WERI-Rb-1 (cell line): ENCODE measurements around the gene ARRDC5.
"Not testable (repeated sequence)": the region's sequence is repeated elsewhere in the genome, so short reads cannot be mapped to it uniquely, and the experiment has no call there.

Experiments used
- DNase-seq: peaks from one replicate; pipeline ENCODE4 v3.0.0-alpha.2; 2020
- H3K27ac ChIP-seq: fragments of 250-450 bp; sonication (Bioruptor Pico); 2 replicates; pipeline ENCODE4 v1.5.1; 2020; ENCODE audit warnings: mild to moderate bottlenecking, moderate library complexity
- H3K27me3 ChIP-seq: fragments of 250-450 bp; sonication (Bioruptor Pico); 2 replicates; pipeline ENCODE4 v1.5.1; 2021; ENCODE audit warnings: mild to moderate bottlenecking, low read depth, moderate library complexity; ENCODE audit not compliant: insufficient read depth, severe bottlenecking
- H3K36me3 ChIP-seq: fragments of 250-450 bp; sonication (Bioruptor Pico); 2 replicates; pipeline ENCODE4 v1.5.1; 2020; ENCODE audit warnings: mild to moderate bottlenecking, moderate library complexity
- H3K4me3 ChIP-seq: 2 replicates; pipeline ENCODE4 v1.5.1; 2011; ENCODE audit warnings: low read depth, mild to moderate bottlenecking, control low read depth, low read length
- H3K9me3 ChIP-seq: fragments of 250-450 bp; sonication (Bioruptor Pico); 2 replicates; pipeline ENCODE4 v1.5.1; 2021; ENCODE audit warnings: mild to moderate bottlenecking, moderate library complexity; ENCODE audit not compliant: severe bottlenecking
- CTCF ChIP-seq: IDR thresholded peaks from 2 replicates; pipeline ENCODE4 v1.5.1; 2011; ENCODE audit warnings: low read depth, mild to moderate bottlenecking, control low read depth, inconsistent platforms, low read length

Gene ARRDC5

GRCh38 chr19:4896372-4896771, 6.3 kb downstream of the ARRDC5 start:
- no peaks in the 10 kb centered on the region for H3K27me3 ChIP-seq
- H3K9me3 ChIP-seq: no peaks in the 10 kb centered on the region
- no peak overlapping the region for H3K27ac ChIP-seq
- no peak for DNase-seq
- H3K4me3 ChIP-seq: no peak overlapping the region
- H3K36me3 ChIP-seq: no peaks in the 10 kb centered on the region
- TF ChIP-seq CTCF: no peak

- not testable (repeated sequence) for H3K27ac ChIP-seq, H3K4me3 ChIP-seq, H3K27me3 ChIP-seq, H3K36me3 ChIP-seq, H3K9me3 ChIP-seq, DNase-seq
These were observed 9.7 kb downstream of the ARRDC5 start for GRCh38 chr19:4892962-4893361.

GRCh38 chr19:4891066-4891465, 11.6 kb downstream of the ARRDC5 start:
- no peak overlapping the region for H3K27ac ChIP-seq

GRCh38 chr19:4889034-4889815, 13.5 kb downstream of the ARRDC5 start:
- Histone ChIP-seq H3K9me3 (no peaks in the 10 kb centered on the region), H3K27me3 (no peaks in the 10 kb centered on the region), H3K27ac (no peak overlapping the region), H3K36me3 (no peaks in the 10 kb centered on the region), H3K4me3 (no peak overlapping the region)
- peak; percentile 35 for DNase-seq
- no peak for TF ChIP-seq CTCF

More at GRCh38 chr19:4891066-4891465, 11.6 kb downstream of the ARRDC5 start:
- DNase-seq: no peak
- H3K36me3 ChIP-seq: no peaks in the 10 kb centered on the region
- no peaks in the 10 kb centered on the region for H3K27me3 ChIP-seq
- TF ChIP-seq CTCF: no peak
- no peak overlapping the region for H3K4me3 ChIP-seq
- no peaks in the 10 kb centered on the region for H3K9me3 ChIP-seq

- not testable (repeated sequence) for H3K27ac ChIP-seq, H3K36me3 ChIP-seq, DNase-seq, H3K4me3 ChIP-seq, H3K27me3 ChIP-seq, H3K9me3 ChIP-seq
These were observed 14.9 kb downstream of the ARRDC5 start for GRCh38 chr19:4887803-4888202.

- H3K4me3 ChIP-seq, H3K27me3 ChIP-seq, DNase-seq: not testable (repeated sequence)
These were observed 17.7 kb downstream of the ARRDC5 start for GRCh38 chr19:4884993-4885392.

GRCh38 chr19:4882874-4883273, 19.8 kb downstream of the ARRDC5 start:
- H3K27ac ChIP-seq, DNase-seq, H3K36me3 ChIP-seq, H3K9me3 ChIP-seq, H3K27me3 ChIP-seq, H3K4me3 ChIP-seq: not testable (repeated sequence)

More at GRCh38 chr19:4884993-4885392, 17.7 kb downstream of the ARRDC5 start:
- H3K36me3 ChIP-seq, H3K9me3 ChIP-seq, H3K27ac ChIP-seq: not testable (repeated sequence)

- no peak overlapping the region for H3K4me3 ChIP-seq
- no peaks in the 10 kb centered on the region for H3K36me3 ChIP-seq
- no peak for DNase-seq
- no peak for TF ChIP-seq CTCF
- no peak overlapping the region for H3K27ac ChIP-seq
- H3K9me3 ChIP-seq: no peaks in the 10 kb centered on the region
- no peaks in the 10 kb centered on the region for H3K27me3 ChIP-seq
These were observed 23.7 kb downstream of the ARRDC5 start for GRCh38 chr19:4879041-4879440.
